ENCODE results near the gene INSRR.
A peak's percentile ranks its signal among the peaks of the same experiment; 100 is the strongest.

Gene INSRR

GRCh38 chr1:156804572-156805243, 54.2 kb downstream of the INSRR start:
- DNase-seq, result no peak

GRCh38 chr1:156804026-156804425, 54.9 kb downstream of the INSRR start:
- no peak for DNase-seq

GRCh38 chr1:156803086-156803851, 55.6 kb downstream of the INSRR start:
- DNase-seq, result no peak

- DNase-seq, result no peak
Observed at GRCh38 chr1:156802421-156802935, 56.4 kb downstream of the INSRR start.

- DNase-seq, result peak in 1 of 5 experiments; percentile 43
Observed at GRCh38 chr1:156801409-156802121, 57.4 kb downstream of the INSRR start.

- peak in 3 of 5 experiments; percentile 48 to 72 (median 51) for DNase-seq
Observed at GRCh38 chr1:156797212-156797871, 61.6 kb downstream of the INSRR start.

GRCh38 chr1:156796340-156797097, 62.4 kb downstream of the INSRR start:
- DNase-seq, result no peak

GRCh38 chr1:156795787-156796186, 63.1 kb downstream of the INSRR start:
- DNase-seq, result no peak

- DNase-seq, result no peak
Observed at GRCh38 chr1:156795374-156795733, 63.6 kb downstream of the INSRR start.

GRCh38 chr1:156794506-156795373, 64.2 kb downstream of the INSRR start:
- no peak for DNase-seq
